ENCODE results near the gene SPAG16.

The SPAG16 gene

GRCh38 chr2:213284105-213285090, at the start of gene SPAG16:
Gene SPAG16, plus strand, starts transcription at chr2:213284464.
- Mint-ChIP-seq H3K36me3 (peaks cover 1% of the 10 kb centered on the region), H3K9me3 (no peaks in the 10 kb centered on the region), H3K27ac (peak within 1 kb of the TSS; percentile 93), H3K4me1 (peaks cover 26% of the 10 kb centered on the region), H3K4me3 (peak within 1 kb of the TSS; percentile 89), H3K27me3 (peaks cover 4% of the 10 kb centered on the region)
- CTCF ChIA-PET = no interaction called here
- peak; percentile 99 for DNase-seq

- CTCF ChIA-PET = no interaction called here
- H3K36me3 Mint-ChIP-seq = no peaks in the 10 kb centered on the region
- no peak overlapping the region for H3K27ac Mint-ChIP-seq
- peaks cover 5% of the 10 kb centered on the region for H3K27me3 Mint-ChIP-seq
- H3K4me3 Mint-ChIP-seq = no peak overlapping the region
- H3K4me1 Mint-ChIP-seq = peaks cover 17% of the 10 kb centered on the region
- no peak for DNase-seq
- no peaks in the 10 kb centered on the region for H3K9me3 Mint-ChIP-seq
These were observed 49.6 kb upstream of the SPAG16 start for GRCh38 chr2:213234641-213235040.

GRCh38 chr2:213235741-213236140, 48.5 kb upstream of the SPAG16 start:
- peaks cover 5% of the 10 kb centered on the region for H3K27me3 Mint-ChIP-seq
- no peak overlapping the region for H3K4me3 Mint-ChIP-seq
- DNase-seq = no peak
- H3K36me3 Mint-ChIP-seq = no peaks in the 10 kb centered on the region
- H3K27ac Mint-ChIP-seq = no peak overlapping the region
- H3K9me3 Mint-ChIP-seq = no peaks in the 10 kb centered on the region
- CTCF ChIA-PET = no interaction called here
- H3K4me1 Mint-ChIP-seq = peaks cover 17% of the 10 kb centered on the region

- no peaks in the 10 kb centered on the region for H3K9me3 Mint-ChIP-seq
- CTCF ChIA-PET = no interaction called here
- DNase-seq = no peak
- peaks cover 17% of the 10 kb centered on the region for H3K4me1 Mint-ChIP-seq
- peaks cover 5% of the 10 kb centered on the region for H3K27me3 Mint-ChIP-seq
- no peak overlapping the region for H3K27ac Mint-ChIP-seq
- no peak overlapping the region for H3K4me3 Mint-ChIP-seq
- H3K36me3 Mint-ChIP-seq = no peaks in the 10 kb centered on the region
These were observed 47.0 kb upstream of the SPAG16 start for GRCh38 chr2:213237251-213237650.

- Mint-ChIP-seq H3K4me3 (no peak overlapping the region), H3K27ac (no peak overlapping the region), H3K27me3 (peaks cover 4% of the 10 kb centered on the region), H3K36me3 (no peaks in the 10 kb centered on the region), H3K4me1 (peaks cover 16% of the 10 kb centered on the region), H3K9me3 (no peaks in the 10 kb centered on the region)
- CTCF ChIA-PET = no interaction called here
- DNase-seq = no peak
These were observed 46.5 kb upstream of the SPAG16 start for GRCh38 chr2:213237787-213238186.

GRCh38 chr2:213238753-213239495, 45.3 kb upstream of the SPAG16 start:
- Mint-ChIP-seq H3K4me3 (no peak overlapping the region), H3K9me3 (no peaks in the 10 kb centered on the region), H3K27ac (no peak overlapping the region), H3K27me3 (peaks cover 6% of the 10 kb centered on the region), H3K4me1 (peaks cover 9% of the 10 kb centered on the region), H3K36me3 (no peaks in the 10 kb centered on the region)
- DNase-seq = no peak
- CTCF ChIA-PET = no interaction called here

GRCh38 chr2:213241817-213242216, 42.4 kb upstream of the SPAG16 start:
- Mint-ChIP-seq H3K27me3 (peaks cover 6% of the 10 kb centered on the region), H3K36me3 (no peaks in the 10 kb centered on the region), H3K4me3 (no peak overlapping the region), H3K27ac (no peak overlapping the region), H3K9me3 (no peaks in the 10 kb centered on the region), H3K4me1 (peaks cover 5% of the 10 kb centered on the region)
- CTCF ChIA-PET = no interaction called here
- no peak for DNase-seq

- no peaks in the 10 kb centered on the region for H3K9me3 Mint-ChIP-seq
- CTCF ChIA-PET = no interaction called here
- H3K4me3 Mint-ChIP-seq = no peak overlapping the region
These were observed 41.6 kb upstream of the SPAG16 start for GRCh38 chr2:213242653-213243052.

GRCh38 chr2:213243189-213244044, 40.8 kb upstream of the SPAG16 start:
- Mint-ChIP-seq H3K4me1 (peaks cover 5% of the 10 kb centered on the region), H3K9me3 (no peaks in the 10 kb centered on the region), H3K27me3 (peaks cover 6% of the 10 kb centered on the region), H3K4me3 (no peak overlapping the region), H3K27ac (no peak overlapping the region), H3K36me3 (no peaks in the 10 kb centered on the region)
- CTCF ChIA-PET = no interaction called here
- DNase-seq = no peak

More at GRCh38 chr2:213242653-213243052, 41.6 kb upstream of the SPAG16 start:
- H3K27ac Mint-ChIP-seq = no peak overlapping the region
- H3K4me1 Mint-ChIP-seq = peaks cover 5% of the 10 kb centered on the region
- no peaks in the 10 kb centered on the region for H3K36me3 Mint-ChIP-seq
- peaks cover 6% of the 10 kb centered on the region for H3K27me3 Mint-ChIP-seq
- DNase-seq = no peak

GRCh38 chr2:213246497-213247281, 37.6 kb upstream of the SPAG16 start:
- Mint-ChIP-seq H3K36me3 (no peaks in the 10 kb centered on the region), H3K27me3 (peaks cover 6% of the 10 kb centered on the region), H3K4me1 (peaks cover 5% of the 10 kb centered on the region), H3K9me3 (no peaks in the 10 kb centered on the region), H3K27ac (no peak overlapping the region), H3K4me3 (no peak overlapping the region)
- CTCF ChIA-PET = no interaction called here
- peak; percentile 62 for DNase-seq

- peaks cover 6% of the 10 kb centered on the region for H3K27me3 Mint-ChIP-seq
- no peaks in the 10 kb centered on the region for H3K36me3 Mint-ChIP-seq
- H3K9me3 Mint-ChIP-seq = no peaks in the 10 kb centered on the region
- no peak for DNase-seq
- no peak overlapping the region for H3K27ac Mint-ChIP-seq
- CTCF ChIA-PET = no interaction called here
- peaks cover 5% of the 10 kb centered on the region for H3K4me1 Mint-ChIP-seq
- no peak overlapping the region for H3K4me3 Mint-ChIP-seq
These were observed 36.7 kb upstream of the SPAG16 start for GRCh38 chr2:213247566-213247965.

GRCh38 chr2:213248637-213249036, 35.6 kb upstream of the SPAG16 start:
- Mint-ChIP-seq H3K27me3 (peaks cover 1% of the 10 kb centered on the region), H3K4me3 (no peak overlapping the region), H3K9me3 (no peaks in the 10 kb centered on the region), H3K36me3 (no peaks in the 10 kb centered on the region), H3K27ac (no peak overlapping the region), H3K4me1 (no peaks in the 10 kb centered on the region)
- DNase-seq = no peak
- CTCF ChIA-PET = no interaction called here

- Mint-ChIP-seq H3K27ac (no peak overlapping the region), H3K4me1 (no peaks in the 10 kb centered on the region), H3K9me3 (no peaks in the 10 kb centered on the region), H3K27me3 (peaks cover 6% of the 10 kb centered on the region), H3K4me3 (no peak overlapping the region), H3K36me3 (no peaks in the 10 kb centered on the region)
- CTCF ChIA-PET = no interaction called here
- DNase-seq = no peak
These were observed 34.8 kb upstream of the SPAG16 start for GRCh38 chr2:213249502-213249901.

Measured in activated naive CD4-positive, alpha-beta T cell treated with anti-CD3 and anti-CD28 coated beads, Interleukin-2, amount 10 ng/mL, durations not matched to agents 7 days and 5 days (primary cell).